ENCODE measurements around the gene ALAS1.

GRCh38 chr3:52231502-52232278 is 33.7 kb downstream of the ALAS1 start:
- TF ChIP-seq, protein P1, sequence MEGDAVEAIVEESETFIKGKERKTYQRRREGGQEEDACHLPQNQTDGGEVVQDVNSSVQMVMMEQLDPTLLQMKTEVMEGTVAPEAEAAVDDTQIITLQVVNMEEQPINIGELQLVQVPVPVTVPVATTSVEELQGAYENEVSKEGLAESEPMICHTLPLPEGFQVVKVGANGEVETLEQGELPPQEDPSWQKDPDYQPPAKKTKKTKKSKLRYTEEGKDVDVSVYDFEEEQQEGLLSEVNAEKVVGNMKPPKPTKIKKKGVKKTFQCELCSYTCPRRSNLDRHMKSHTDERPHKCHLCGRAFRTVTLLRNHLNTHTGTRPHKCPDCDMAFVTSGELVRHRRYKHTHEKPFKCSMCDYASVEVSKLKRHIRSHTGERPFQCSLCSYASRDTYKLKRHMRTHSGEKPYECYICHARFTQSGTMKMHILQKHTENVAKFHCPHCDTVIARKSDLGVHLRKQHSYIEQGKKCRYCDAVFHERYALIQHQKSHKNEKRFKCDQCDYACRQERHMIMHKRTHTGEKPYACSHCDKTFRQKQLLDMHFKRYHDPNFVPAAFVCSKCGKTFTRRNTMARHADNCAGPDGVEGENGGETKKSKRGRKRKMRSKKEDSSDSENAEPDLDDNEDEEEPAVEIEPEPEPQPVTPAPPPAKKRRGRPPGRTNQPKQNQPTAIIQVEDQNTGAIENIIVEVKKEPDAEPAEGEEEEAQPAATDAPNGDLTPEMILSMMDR (conservative IDR thresholded peaks at IDR 0.05; ENCODE audit: low read length) = peak; percentile 92
- no peak for TF ChIP-seq EZH2phosphoT487 (IDR thresholded peaks at IDR 0.05; ENCODE audit: borderline replicate concordance, low read depth, low read length)

All from OCI-LY7 (cell line).